Stomach (tissue), 4 donors: ENCODE results near the gene GALK2.

Source experiments
- CTCF ChIP-seq, 7 experiments: fragments of 450-650 bp in 4 of 7; fragments of 200-600 bp in 3 of 7; sonication (generic) in 3 of 7; IDR thresholded peaks; one replicate each; pipeline ENCODE4 v1.5.1; 2016 to 2019; ENCODE audit warnings: antibody characterized with exemption in 7 of 7, control low read depth in 2 of 7, mild to moderate bottlenecking in 1 of 7
- POLR2A ChIP-seq, 4 donors: fragments of 450-650 bp; IDR thresholded peaks; one replicate each; pipeline ENCODE4 v1.6.1; 2016; ENCODE audit warnings: antibody characterized with exemption in 4 of 4, control low read depth in 2 of 4, mild to moderate bottlenecking in 1 of 4, moderate library complexity in 1 of 4
- POLR2AphosphoS5 ChIP-seq, 3 donors: sonication (generic); formaldehyde crosslinking; IDR thresholded peaks; one replicate each; pipeline ENCODE4 v1.6.1; 2016; ENCODE audit warnings: antibody characterized with exemption in 3 of 3

DNA sequence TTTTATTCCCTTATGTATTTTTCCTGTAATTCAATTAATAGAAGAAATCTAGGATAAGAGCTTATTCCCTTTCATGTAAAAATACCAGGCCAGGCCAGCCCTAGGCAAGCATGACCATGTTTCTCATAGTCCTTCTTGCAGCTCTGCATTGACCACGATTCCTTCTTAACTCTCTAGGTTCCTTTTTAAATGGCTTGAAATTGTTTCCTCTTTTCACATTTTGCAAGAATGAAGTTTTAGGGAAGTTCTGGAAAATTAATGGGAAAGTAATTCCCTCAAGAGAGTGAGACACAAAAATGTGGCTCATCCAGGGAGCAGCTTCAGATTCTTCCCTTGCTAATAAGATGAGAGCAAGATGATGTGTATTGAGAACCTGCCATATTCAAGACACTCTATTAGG lies 136.5 kb downstream of the GALK2 start:
- TF ChIP-seq POLR2AphosphoS5 (IDR thresholded peaks at IDR 0.05) (no peak), CTCF (IDR thresholded peaks at IDR 0.05) (no peak), POLR2A (IDR thresholded peaks at IDR 0.05) (no peak)
